Endothelial cell of umbilical vein (primary cell): ENCODE measurements around the gene PTF1A. TPM values are rescaled to one million over a fixed set of nuclear protein-coding genes. Genes with fewer than 3 reads are reported as not detected.

Experiments
- BruUV-seq: library from RNA; stranded (reverse); fragments of 400-500 nt; replicated peaks from 2 replicates; lab custom pipeline; 2021; lab: Mats Ljungman, UMichigan
- CTCF ChIA-PET: fragments of 300-600, 350-600 bp; sonication (Branson Sonifier 250); formaldehyde crosslinking; loops from one replicate; lab custom pipeline; 2021; ENCODE audit warnings: antibody characterized with exemption, inconsistent platforms; lab: Charles Lee
- POLR2A ChIA-PET: fragments of 300-600, 350-600 bp; sonication (Branson Sonifier 250); formaldehyde crosslinking; loops from one replicate; lab custom pipeline; 2021; ENCODE audit warnings: antibody characterized with exemption, inconsistent platforms; lab: Charles Lee
- DNase-seq: peaks from one replicate; pipeline ENCODE4 v3.0.0-alpha.2; 2011; ENCODE audit warnings: low read depth, low spot score
- FAIRE-seq: peaks from 2 replicates; lab custom pipeline; 2011; peaks lifted over from hg19 to GRCh38; lab: Jason Lieb, UNC
- H2AFZ ChIP-seq: 2 replicates; pipeline ENCODE4 v1.6.0; 2012; ENCODE audit warnings: low read depth, low read length, control low read depth, inconsistent platforms
- H3K27ac ChIP-seq: 2 replicates; pipeline ENCODE4 v1.5.1; 2011; ENCODE audit warnings: low read depth, mild to moderate bottlenecking, control low read depth, low read length, moderate library complexity; ENCODE audit not compliant: insufficient read depth
- H3K27me3 ChIP-seq, 2 experiments: 2 replicates each; pipeline versions ENCODE4 v1.6.0 to v1.6.1; 2011; ENCODE audit warnings: low read length in 2 of 2, mixed read lengths in 1 of 2; ENCODE audit not compliant: control insufficient read depth in 2 of 2, insufficient read depth in 2 of 2
- H3K36me3 ChIP-seq, 2 experiments: 2 replicates in 1 of 2; 3 replicates in 1 of 2; pipeline ENCODE4 v1.5.1; 2011; ENCODE audit warnings: low read length in 2 of 2, mild to moderate bottlenecking in 1 of 2, moderate library complexity in 1 of 2; ENCODE audit not compliant: control insufficient read depth in 2 of 2, insufficient read depth in 2 of 2; ENCODE audit errors: extremely low read depth in 1 of 2
- H3K4me1 ChIP-seq: 3 replicates; pipeline ENCODE4 v1.5.1; 2011; ENCODE audit warnings: mild to moderate bottlenecking, low read length; ENCODE audit not compliant: control insufficient read depth, insufficient read depth; ENCODE audit errors: extremely low read depth
- H3K4me2 ChIP-seq: 2 replicates; pipeline ENCODE4 v1.6.1; 2011; ENCODE audit warnings: low read length, control low read depth, mixed read lengths; ENCODE audit not compliant: insufficient read depth
- H3K4me3 ChIP-seq, 3 experiments: fragments of 200-600 bp in 1 of 3; sonication (generic), shearing (Covaris generic) in 1 of 3; replicated peaks in 1 of 3; 2 replicates each; pipeline ENCODE4 v1.5.1; 2011 to 2016; ENCODE audit warnings: control low read depth in 3 of 3, low read length in 3 of 3, mild to moderate bottlenecking in 2 of 3, inconsistent platforms in 1 of 3, low read depth in 1 of 3, moderate library complexity in 1 of 3; ENCODE audit not compliant: insufficient read depth in 1 of 3
- H3K79me2 ChIP-seq: 2 replicates; pipeline ENCODE4 v1.6.0; 2012; ENCODE audit warnings: low read length, inconsistent platforms; ENCODE audit not compliant: control insufficient read depth, insufficient read depth
- H3K9ac ChIP-seq: replicated peaks from 2 replicates; pipeline ENCODE3; 2011; ENCODE audit warnings: low read length, control low read depth; ENCODE audit not compliant: insufficient read depth; ENCODE audit errors: extremely low read depth
- H3K9me1 ChIP-seq: replicated peaks from 3 replicates; pipeline ENCODE4 v1.6.0; 2011; ENCODE audit warnings: mild to moderate bottlenecking, low read length; ENCODE audit not compliant: control insufficient read depth, insufficient read depth; ENCODE audit errors: extremely low read depth
- H3K9me3 ChIP-seq: replicated peaks from 2 replicates; pipeline ENCODE4 v1.5.1; 2012; ENCODE audit warnings: low read length, inconsistent platforms; ENCODE audit not compliant: control insufficient read depth, insufficient read depth
- H4K20me1 ChIP-seq: replicated peaks from 2 replicates; pipeline ENCODE3; 2011; ENCODE audit warnings: mild to moderate bottlenecking, low read length; ENCODE audit not compliant: control insufficient read depth, insufficient read depth; ENCODE audit errors: extremely low read depth
- EZH2 ChIP-seq: IDR thresholded peaks from 2 replicates; pipeline ENCODE4 v1.6.1; 2012; ENCODE audit warnings: borderline replicate concordance, low read depth, mild to moderate bottlenecking, moderate library complexity, low read length, inconsistent platforms; ENCODE audit not compliant: severe bottlenecking
- GATA2 ChIP-seq: IDR thresholded peaks from 2 replicates; pipeline ENCODE4 v1.7.0; 2011; ENCODE audit warnings: low read depth, mild to moderate bottlenecking, moderate library complexity, mixed read lengths, low read length; ENCODE audit not compliant: insufficient read length, insufficient read depth
- POLR2A ChIP-seq: IDR thresholded peaks from 2 replicates; pipeline ENCODE4 v1.6.1; 2012; ENCODE audit warnings: low read depth, mild to moderate bottlenecking, control low read depth, low read length
- POLR2AphosphoS5 ChIP-seq: IDR thresholded peaks from 2 replicates; pipeline ENCODE4 v1.6.1; 2012; ENCODE audit warnings: low read depth, mild to moderate bottlenecking, control low read depth, low read length, moderate library complexity; ENCODE audit not compliant: insufficient read depth
- dilution Hi-C: fragments of 300-500 bp; cut with MboI; formaldehyde crosslinking; loops from one replicate; pipeline ENCODE4 v1.15.0; 2019; ENCODE audit warnings: low sequenced_read_pairs; ENCODE audit not compliant: extremely low pct_ligation_motif_present
- intact Hi-C: fragments of 100-400 bp; cut with micrococcal nuclease; formaldehyde crosslinking; loops from one replicate; pipeline ENCODE4 v1.10.0; 2022
- polyA plus RNA-seq, 4 experiments: library from polyadenylated mRNA; depleted of rRNA in 3 of 4; stranded (reverse) in 3 of 4; unstranded in 1 of 4; fragments of >200 nt; gene quantifications; 2 replicates each; pipeline versions ENCODE4 v1.2.1 to v1.2.3, GENCODE V29; 2011 to 2012; ENCODE audit warnings: missing spikeins in 1 of 4
- total RNA-seq: library from RNA; stranded (reverse); gene quantifications from 2 replicates; pipeline ENCODE4 v1.2.3, GENCODE V29; 2021
- TF ChIP-seq, protein P1 (sequence below): IDR thresholded peaks from 2 replicates; pipeline ENCODE4 v1.6.1; 2011; ENCODE audit not compliant: insufficient read depth, insufficient read length
- TF ChIP-seq, protein P2 (sequence below), 2 donors: IDR thresholded peaks; 1 replicate in 1 of 2; 2 replicates in 1 of 2; pipeline ENCODE4 v1.5.1; 2011; ENCODE audit warnings: low read length in 2 of 2, mild to moderate bottlenecking in 2 of 2, moderate library complexity in 2 of 2, control low read depth in 1 of 2, inconsistent platforms in 1 of 2, low read depth in 1 of 2; ENCODE audit not compliant: insufficient read depth in 1 of 2; ENCODE audit errors: extremely low read depth in 1 of 2

PTF1A gene
- total and polyA plus RNA-seq, 2 donors (not counting 3 experiments of a cell fraction or from before 2014, with no cell fraction given) = not detected

DNA sequence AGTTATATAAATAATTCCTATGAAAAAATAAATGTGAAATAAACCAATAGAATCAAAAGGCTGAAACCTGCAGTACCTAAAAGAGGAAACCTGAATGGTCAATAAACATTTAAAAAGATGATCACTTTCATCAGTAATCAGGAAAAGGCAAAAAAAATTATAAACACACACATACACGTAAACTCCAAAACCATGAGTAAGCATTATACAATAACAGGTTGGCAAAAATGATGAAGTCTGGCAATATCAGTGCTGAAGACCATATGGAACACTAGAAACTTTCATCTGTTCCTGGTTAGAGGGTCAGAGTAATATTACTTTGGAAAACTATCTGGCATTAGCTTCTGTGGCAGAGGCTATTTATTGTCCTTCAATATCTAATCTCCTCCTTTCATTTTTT, 38.5 kb downstream of the PTF1A start:
- dilution Hi-C loops = no loop called here
- H3K4me2 ChIP-seq = no peak overlapping the region
- ChIA-PET CTCF (no interaction called here), POLR2A (no interaction called here)
- H3K9me1 ChIP-seq = no peaks in the 10 kb centered on the region
- no peaks in the 10 kb centered on the region for H3K36me3 ChIP-seq
- no peaks in the 10 kb centered on the region for H3K9me3 ChIP-seq
- H3K9ac ChIP-seq = no peak overlapping the region
- no TSS peak for BruUV-seq
- no peaks in the 10 kb centered on the region for H4K20me1 ChIP-seq
- intact Hi-C loops = no loop called here
- no peak for TF ChIP-seq EZH2
- TF ChIP-seq POLR2AphosphoS5 = no peak
- TF ChIP-seq, protein P1, sequence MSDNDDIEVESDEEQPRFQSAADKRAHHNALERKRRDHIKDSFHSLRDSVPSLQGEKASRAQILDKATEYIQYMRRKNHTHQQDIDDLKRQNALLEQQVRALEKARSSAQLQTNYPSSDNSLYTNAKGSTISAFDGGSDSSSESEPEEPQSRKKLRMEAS = no peak
- TF ChIP-seq, protein P2, sequence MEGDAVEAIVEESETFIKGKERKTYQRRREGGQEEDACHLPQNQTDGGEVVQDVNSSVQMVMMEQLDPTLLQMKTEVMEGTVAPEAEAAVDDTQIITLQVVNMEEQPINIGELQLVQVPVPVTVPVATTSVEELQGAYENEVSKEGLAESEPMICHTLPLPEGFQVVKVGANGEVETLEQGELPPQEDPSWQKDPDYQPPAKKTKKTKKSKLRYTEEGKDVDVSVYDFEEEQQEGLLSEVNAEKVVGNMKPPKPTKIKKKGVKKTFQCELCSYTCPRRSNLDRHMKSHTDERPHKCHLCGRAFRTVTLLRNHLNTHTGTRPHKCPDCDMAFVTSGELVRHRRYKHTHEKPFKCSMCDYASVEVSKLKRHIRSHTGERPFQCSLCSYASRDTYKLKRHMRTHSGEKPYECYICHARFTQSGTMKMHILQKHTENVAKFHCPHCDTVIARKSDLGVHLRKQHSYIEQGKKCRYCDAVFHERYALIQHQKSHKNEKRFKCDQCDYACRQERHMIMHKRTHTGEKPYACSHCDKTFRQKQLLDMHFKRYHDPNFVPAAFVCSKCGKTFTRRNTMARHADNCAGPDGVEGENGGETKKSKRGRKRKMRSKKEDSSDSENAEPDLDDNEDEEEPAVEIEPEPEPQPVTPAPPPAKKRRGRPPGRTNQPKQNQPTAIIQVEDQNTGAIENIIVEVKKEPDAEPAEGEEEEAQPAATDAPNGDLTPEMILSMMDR (IDR thresholded peaks at IDR 0.05; ENCODE audit: extremely low read depth in 1 of 2, insufficient read depth in 1 of 2, low read depth in 1 of 2, low read length in 2 of 2) = no peak
- no peak for TF ChIP-seq GATA2
- TF ChIP-seq POLR2A = no peak
- DNase-seq (no peak), FAIRE-seq (no peak)
- no peak overlapping the region for H3K4me3 ChIP-seq
- H2AFZ ChIP-seq = no peak overlapping the region
- H3K79me2 ChIP-seq = no peaks in the 10 kb centered on the region
- no peaks in the 10 kb centered on the region for H3K27me3 ChIP-seq
- no peak overlapping the region for H3K27ac ChIP-seq
- no peaks in the 10 kb centered on the region for H3K4me1 ChIP-seq
